Skeletal muscle satellite cell (primary cell): ENCODE data around the gene CD81. TPM values are rescaled to one million over a fixed set of nuclear protein-coding genes. Genes with fewer than 3 reads are reported as not detected.

Source experiments
- small RNA-seq: library from RNA; depleted of rRNA; stranded (forward); fragments of <200 nt; gene quantifications from one replicate; pipeline ENCODE3, GENCODE V24; 2012

Gene CD81

Small RNAs within 50 kb of the gene (small RNA-seq; reads per million reads assigned to genes)
- not detected for gene RF00019
